GM10266 (cell line): Measurements from ENCODE around the gene CORO1C.

Source experiments
- DNase-seq: peaks from one replicate; pipeline ENCODE4 v3.0.0; 2012; ENCODE audit errors: extremely low spot score
- CTCF ChIP-seq: IDR thresholded peaks from 2 replicates; pipeline ENCODE4 v1.5.1; 2012; ENCODE audit warnings: mild to moderate bottlenecking, low read depth; ENCODE audit not compliant: control insufficient read depth, insufficient read depth; ENCODE audit errors: missing control alignments

The CORO1C gene

GRCh38 chr12:108638997-108639822 is 92.1 kb downstream of the CORO1C start:
- no peak for DNase-seq
- TF ChIP-seq CTCF: no peak

GRCh38 chr12:108638141-108638827 is 93.0 kb downstream of the CORO1C start:
- no peak for DNase-seq
- TF ChIP-seq CTCF: no peak

- DNase-seq: no peak
- no peak for TF ChIP-seq CTCF
Measured at GRCh38 chr12:108637222-108637971, 93.9 kb downstream of the CORO1C start.

- TF ChIP-seq CTCF: no peak
- no peak for DNase-seq
Measured at GRCh38 chr12:108635997-108636808, 95.1 kb downstream of the CORO1C start.

GRCh38 chr12:108635201-108635996 is 95.9 kb downstream of the CORO1C start:
- TF ChIP-seq CTCF: no peak
- peak; percentile 62 for DNase-seq

- peak; percentile 1 for TF ChIP-seq CTCF
- no peak for DNase-seq
Measured at GRCh38 chr12:108634341-108634751, 97.0 kb downstream of the CORO1C start.
